GM23338 (cell line): ENCODE data around the gene CRP. TPM values are rescaled to one million over a fixed set of nuclear protein-coding genes. Genes with fewer than 3 reads are reported as not detected.

Experiments
- ATAC-seq: fragments of 200-7000 bp; cut with Tn5 transposase; 3 replicates; pipeline ENCODE4 v1.9.1; 2020
- DNase-seq: peaks from one replicate; pipeline ENCODE4 v3.0.0-alpha.2; 2015; ENCODE audit warnings: low spot score
- H2AFZ ChIP-seq: fragments of 200-600 bp; sonication (generic); 2 replicates; pipeline ENCODE4 v1.8.0; 2016; ENCODE audit warnings: antibody characterized with exemption, mild to moderate bottlenecking, moderate library complexity
- H3F3A ChIP-seq: fragments of 200-600 bp; sonication (generic); replicated peaks from 2 replicates; pipeline ENCODE4 v1.8.0; 2017; ENCODE audit warnings: antibody characterized with exemption, mixed run types, low read depth
- H3K27ac ChIP-seq: fragments of 200-600 bp; sonication (generic); 2 replicates; pipeline ENCODE4 v1.6.1; 2016; ENCODE audit warnings: low read depth
- H3K27me3 ChIP-seq: fragments of 200-600 bp; sonication (generic); 2 replicates; pipeline ENCODE4 v1.8.0; 2016; ENCODE audit warnings: mild to moderate bottlenecking, mixed run types, moderate library complexity; ENCODE audit not compliant: insufficient read depth
- H3K36me3 ChIP-seq: fragments of 200-600 bp; sonication (generic); 2 replicates; pipeline ENCODE4 v1.8.0; 2016; ENCODE audit warnings: mild to moderate bottlenecking; ENCODE audit not compliant: insufficient read depth
- H3K4me1 ChIP-seq: fragments of 200-600 bp; sonication (generic); 2 replicates; pipeline ENCODE4 v1.8.0; 2016; ENCODE audit warnings: mild to moderate bottlenecking, moderate library complexity; ENCODE audit not compliant: insufficient read depth
- H3K4me2 ChIP-seq: fragments of 200-600 bp; sonication (generic); 2 replicates; pipeline ENCODE4 v1.7.1; 2017; ENCODE audit warnings: mixed run types
- H3K4me3 ChIP-seq: fragments of 200-600 bp; sonication (generic); 2 replicates; pipeline ENCODE4 v1.6.1; 2016; ENCODE audit warnings: mixed run types
- H3K79me2 ChIP-seq: fragments of 200-600 bp; sonication (generic); replicated peaks from 2 replicates; pipeline ENCODE4 v1.8.0; 2017; ENCODE audit warnings: mild to moderate bottlenecking; ENCODE audit not compliant: insufficient read depth
- H3K9me2 ChIP-seq: fragments of 200-600 bp; sonication (generic); 2 replicates; pipeline ENCODE4 v1.8.0; 2017; ENCODE audit not compliant: insufficient read depth
- H4K20me1 ChIP-seq: fragments of 200-600 bp; sonication (generic); replicated peaks from 2 replicates; pipeline ENCODE4 v1.8.0; 2017; ENCODE audit warnings: mild to moderate bottlenecking; ENCODE audit not compliant: insufficient read depth
- H3K27ac Mint-ChIP-seq: 2 replicates; pipeline ENCODE4 v1.8.0; 2020; ENCODE audit warnings: inconsistent platforms, mild to moderate bottlenecking, moderate library complexity, mixed read lengths
- H3K27me3 Mint-ChIP-seq: 3 replicates; pipeline ENCODE4 v1.8.0; 2022; ENCODE audit warnings: low read depth, mild to moderate bottlenecking, moderate library complexity, mixed read lengths, inconsistent platforms; ENCODE audit not compliant: insufficient read depth, poor library complexity
- H3K36me3 Mint-ChIP-seq: 3 replicates; pipeline ENCODE4 v1.8.0; 2021; ENCODE audit warnings: low read depth, mild to moderate bottlenecking, inconsistent platforms, moderate library complexity, mixed read lengths
- H3K4me1 Mint-ChIP-seq: 3 replicates; pipeline ENCODE4 v1.8.0; 2020; ENCODE audit warnings: mild to moderate bottlenecking, inconsistent platforms, mixed read lengths
- H3K4me3 Mint-ChIP-seq: 3 replicates; pipeline ENCODE4 v1.8.0; 2021; ENCODE audit warnings: moderate library complexity, mild to moderate bottlenecking, inconsistent platforms, mixed read lengths
- H3K9me3 Mint-ChIP-seq: 3 replicates; pipeline ENCODE4 v1.8.0; 2020; ENCODE audit warnings: moderate library complexity, mild to moderate bottlenecking, inconsistent platforms, mixed read lengths
- STAT1 ChIP-seq: IDR thresholded peaks from one replicate; pipeline ENCODE4 v1.6.1; 2016; ENCODE audit warnings: antibody characterized with exemption; ENCODE audit not compliant: unreplicated experiment
- polyA plus RNA-seq: library from polyadenylated mRNA; unstranded; fragments of >200 nt; fragmentation: Nextera tagmentation; extraction: Ambion mirVana; gene quantifications from 2 replicates; pipeline ENCODE4 v1.2.1, GENCODE V29; 2016
- total RNA-seq: library from RNA; depleted of rRNA; stranded (reverse); fragments of >200 nt; shearing (Covaris generic); gene quantifications from 2 replicates; pipeline ENCODE4 v1.2.3, GENCODE V29; 2014
- TF ChIP-seq, protein P1 (sequence below), 2 experiments: fragments of 200-600 bp in 1 of 2; sonication (generic) in 1 of 2; conservative IDR thresholded peaks; 2 replicates each; pipeline versions ENCODE4 v1.5.1 to v1.6.1; 2016 to 2017; ENCODE audit warnings: antibody characterized with exemption in 2 of 2, low read depth in 2 of 2, mild to moderate bottlenecking in 2 of 2, moderate library complexity in 1 of 2
- TF ChIP-seq, protein P2 (sequence below): IDR thresholded peaks from one replicate; pipeline ENCODE4 v1.6.1; 2018; ENCODE audit warnings: antibody characterized with exemption; ENCODE audit not compliant: unreplicated experiment
- TF ChIP-seq, protein P3 (sequence below): fragments of 250-450 bp; sonication (Bioruptor Pico); IDR thresholded peaks from 2 replicates; pipeline ENCODE4 v1.5.0; 2020; ENCODE audit warnings: mild to moderate bottlenecking, moderate library complexity

CRP gene
- total and polyA plus RNA-seq, 2 experiments from 2014 or later, result not detected

DNA sequence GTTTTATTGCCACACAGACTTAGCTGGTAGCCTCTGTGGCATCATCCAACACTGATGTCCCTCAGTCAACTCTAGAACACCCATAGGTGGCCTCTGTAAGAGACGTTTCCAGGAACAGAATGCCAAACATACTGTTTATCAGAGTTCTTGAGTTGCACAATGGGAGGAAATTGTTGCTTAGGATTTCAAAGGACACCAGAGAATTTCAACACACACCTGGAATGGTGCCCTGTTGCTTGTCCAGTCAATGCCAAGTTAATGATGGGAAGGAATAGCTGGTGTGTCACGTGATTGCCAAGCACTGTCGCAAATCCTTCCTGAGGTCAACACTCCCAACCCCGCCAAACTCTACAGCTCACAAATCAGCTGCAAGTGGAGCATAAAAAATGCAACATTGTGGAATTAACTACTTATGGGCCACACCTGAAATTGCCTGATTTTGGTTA, 37.8 kb upstream of the CRP start:
- no peaks in the 10 kb centered on the region for H3K36me3 Mint-ChIP-seq
- peaks cover 3% of the 10 kb centered on the region for H3K27me3 Mint-ChIP-seq
- no peaks in the 10 kb centered on the region for H3F3A ChIP-seq
- no peak overlapping the region for H3K4me2 ChIP-seq
- no peak overlapping the region for H3K4me3 ChIP-seq
- H3K9me2 ChIP-seq, result 0 out of 2 replicates have a peak, but pooled peaks cover 3% of the 10 kb centered on the region
- no peaks in the 10 kb centered on the region for H3K79me2 ChIP-seq
- H3K27ac Mint-ChIP-seq, result no peak overlapping the region
- H3K27ac ChIP-seq, result no peak overlapping the region
- ATAC-seq (no peak), DNase-seq (no peak)
- no peaks in the 10 kb centered on the region for H4K20me1 ChIP-seq
- no peaks in the 10 kb centered on the region for H3K27me3 ChIP-seq
- no peak overlapping the region for H2AFZ ChIP-seq
- no peaks in the 10 kb centered on the region for H3K4me1 ChIP-seq
- no peaks in the 10 kb centered on the region for H3K4me1 Mint-ChIP-seq
- H3K9me3 Mint-ChIP-seq, result no peaks in the 10 kb centered on the region
- no peaks in the 10 kb centered on the region for H3K36me3 ChIP-seq
- TF ChIP-seq, protein P1, sequence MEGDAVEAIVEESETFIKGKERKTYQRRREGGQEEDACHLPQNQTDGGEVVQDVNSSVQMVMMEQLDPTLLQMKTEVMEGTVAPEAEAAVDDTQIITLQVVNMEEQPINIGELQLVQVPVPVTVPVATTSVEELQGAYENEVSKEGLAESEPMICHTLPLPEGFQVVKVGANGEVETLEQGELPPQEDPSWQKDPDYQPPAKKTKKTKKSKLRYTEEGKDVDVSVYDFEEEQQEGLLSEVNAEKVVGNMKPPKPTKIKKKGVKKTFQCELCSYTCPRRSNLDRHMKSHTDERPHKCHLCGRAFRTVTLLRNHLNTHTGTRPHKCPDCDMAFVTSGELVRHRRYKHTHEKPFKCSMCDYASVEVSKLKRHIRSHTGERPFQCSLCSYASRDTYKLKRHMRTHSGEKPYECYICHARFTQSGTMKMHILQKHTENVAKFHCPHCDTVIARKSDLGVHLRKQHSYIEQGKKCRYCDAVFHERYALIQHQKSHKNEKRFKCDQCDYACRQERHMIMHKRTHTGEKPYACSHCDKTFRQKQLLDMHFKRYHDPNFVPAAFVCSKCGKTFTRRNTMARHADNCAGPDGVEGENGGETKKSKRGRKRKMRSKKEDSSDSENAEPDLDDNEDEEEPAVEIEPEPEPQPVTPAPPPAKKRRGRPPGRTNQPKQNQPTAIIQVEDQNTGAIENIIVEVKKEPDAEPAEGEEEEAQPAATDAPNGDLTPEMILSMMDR (conservative IDR thresholded peaks at IDR 0.05; ENCODE audit: low read depth in 2 of 2), result no peak
- no peak for TF ChIP-seq STAT1
- TF ChIP-seq, protein P2, sequence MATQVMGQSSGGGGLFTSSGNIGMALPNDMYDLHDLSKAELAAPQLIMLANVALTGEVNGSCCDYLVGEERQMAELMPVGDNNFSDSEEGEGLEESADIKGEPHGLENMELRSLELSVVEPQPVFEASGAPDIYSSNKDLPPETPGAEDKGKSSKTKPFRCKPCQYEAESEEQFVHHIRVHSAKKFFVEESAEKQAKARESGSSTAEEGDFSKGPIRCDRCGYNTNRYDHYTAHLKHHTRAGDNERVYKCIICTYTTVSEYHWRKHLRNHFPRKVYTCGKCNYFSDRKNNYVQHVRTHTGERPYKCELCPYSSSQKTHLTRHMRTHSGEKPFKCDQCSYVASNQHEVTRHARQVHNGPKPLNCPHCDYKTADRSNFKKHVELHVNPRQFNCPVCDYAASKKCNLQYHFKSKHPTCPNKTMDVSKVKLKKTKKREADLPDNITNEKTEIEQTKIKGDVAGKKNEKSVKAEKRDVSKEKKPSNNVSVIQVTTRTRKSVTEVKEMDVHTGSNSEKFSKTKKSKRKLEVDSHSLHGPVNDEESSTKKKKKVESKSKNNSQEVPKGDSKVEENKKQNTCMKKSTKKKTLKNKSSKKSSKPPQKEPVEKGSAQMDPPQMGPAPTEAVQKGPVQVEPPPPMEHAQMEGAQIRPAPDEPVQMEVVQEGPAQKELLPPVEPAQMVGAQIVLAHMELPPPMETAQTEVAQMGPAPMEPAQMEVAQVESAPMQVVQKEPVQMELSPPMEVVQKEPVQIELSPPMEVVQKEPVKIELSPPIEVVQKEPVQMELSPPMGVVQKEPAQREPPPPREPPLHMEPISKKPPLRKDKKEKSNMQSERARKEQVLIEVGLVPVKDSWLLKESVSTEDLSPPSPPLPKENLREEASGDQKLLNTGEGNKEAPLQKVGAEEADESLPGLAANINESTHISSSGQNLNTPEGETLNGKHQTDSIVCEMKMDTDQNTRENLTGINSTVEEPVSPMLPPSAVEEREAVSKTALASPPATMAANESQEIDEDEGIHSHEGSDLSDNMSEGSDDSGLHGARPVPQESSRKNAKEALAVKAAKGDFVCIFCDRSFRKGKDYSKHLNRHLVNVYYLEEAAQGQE, result no peak
- TF ChIP-seq, protein P3, sequence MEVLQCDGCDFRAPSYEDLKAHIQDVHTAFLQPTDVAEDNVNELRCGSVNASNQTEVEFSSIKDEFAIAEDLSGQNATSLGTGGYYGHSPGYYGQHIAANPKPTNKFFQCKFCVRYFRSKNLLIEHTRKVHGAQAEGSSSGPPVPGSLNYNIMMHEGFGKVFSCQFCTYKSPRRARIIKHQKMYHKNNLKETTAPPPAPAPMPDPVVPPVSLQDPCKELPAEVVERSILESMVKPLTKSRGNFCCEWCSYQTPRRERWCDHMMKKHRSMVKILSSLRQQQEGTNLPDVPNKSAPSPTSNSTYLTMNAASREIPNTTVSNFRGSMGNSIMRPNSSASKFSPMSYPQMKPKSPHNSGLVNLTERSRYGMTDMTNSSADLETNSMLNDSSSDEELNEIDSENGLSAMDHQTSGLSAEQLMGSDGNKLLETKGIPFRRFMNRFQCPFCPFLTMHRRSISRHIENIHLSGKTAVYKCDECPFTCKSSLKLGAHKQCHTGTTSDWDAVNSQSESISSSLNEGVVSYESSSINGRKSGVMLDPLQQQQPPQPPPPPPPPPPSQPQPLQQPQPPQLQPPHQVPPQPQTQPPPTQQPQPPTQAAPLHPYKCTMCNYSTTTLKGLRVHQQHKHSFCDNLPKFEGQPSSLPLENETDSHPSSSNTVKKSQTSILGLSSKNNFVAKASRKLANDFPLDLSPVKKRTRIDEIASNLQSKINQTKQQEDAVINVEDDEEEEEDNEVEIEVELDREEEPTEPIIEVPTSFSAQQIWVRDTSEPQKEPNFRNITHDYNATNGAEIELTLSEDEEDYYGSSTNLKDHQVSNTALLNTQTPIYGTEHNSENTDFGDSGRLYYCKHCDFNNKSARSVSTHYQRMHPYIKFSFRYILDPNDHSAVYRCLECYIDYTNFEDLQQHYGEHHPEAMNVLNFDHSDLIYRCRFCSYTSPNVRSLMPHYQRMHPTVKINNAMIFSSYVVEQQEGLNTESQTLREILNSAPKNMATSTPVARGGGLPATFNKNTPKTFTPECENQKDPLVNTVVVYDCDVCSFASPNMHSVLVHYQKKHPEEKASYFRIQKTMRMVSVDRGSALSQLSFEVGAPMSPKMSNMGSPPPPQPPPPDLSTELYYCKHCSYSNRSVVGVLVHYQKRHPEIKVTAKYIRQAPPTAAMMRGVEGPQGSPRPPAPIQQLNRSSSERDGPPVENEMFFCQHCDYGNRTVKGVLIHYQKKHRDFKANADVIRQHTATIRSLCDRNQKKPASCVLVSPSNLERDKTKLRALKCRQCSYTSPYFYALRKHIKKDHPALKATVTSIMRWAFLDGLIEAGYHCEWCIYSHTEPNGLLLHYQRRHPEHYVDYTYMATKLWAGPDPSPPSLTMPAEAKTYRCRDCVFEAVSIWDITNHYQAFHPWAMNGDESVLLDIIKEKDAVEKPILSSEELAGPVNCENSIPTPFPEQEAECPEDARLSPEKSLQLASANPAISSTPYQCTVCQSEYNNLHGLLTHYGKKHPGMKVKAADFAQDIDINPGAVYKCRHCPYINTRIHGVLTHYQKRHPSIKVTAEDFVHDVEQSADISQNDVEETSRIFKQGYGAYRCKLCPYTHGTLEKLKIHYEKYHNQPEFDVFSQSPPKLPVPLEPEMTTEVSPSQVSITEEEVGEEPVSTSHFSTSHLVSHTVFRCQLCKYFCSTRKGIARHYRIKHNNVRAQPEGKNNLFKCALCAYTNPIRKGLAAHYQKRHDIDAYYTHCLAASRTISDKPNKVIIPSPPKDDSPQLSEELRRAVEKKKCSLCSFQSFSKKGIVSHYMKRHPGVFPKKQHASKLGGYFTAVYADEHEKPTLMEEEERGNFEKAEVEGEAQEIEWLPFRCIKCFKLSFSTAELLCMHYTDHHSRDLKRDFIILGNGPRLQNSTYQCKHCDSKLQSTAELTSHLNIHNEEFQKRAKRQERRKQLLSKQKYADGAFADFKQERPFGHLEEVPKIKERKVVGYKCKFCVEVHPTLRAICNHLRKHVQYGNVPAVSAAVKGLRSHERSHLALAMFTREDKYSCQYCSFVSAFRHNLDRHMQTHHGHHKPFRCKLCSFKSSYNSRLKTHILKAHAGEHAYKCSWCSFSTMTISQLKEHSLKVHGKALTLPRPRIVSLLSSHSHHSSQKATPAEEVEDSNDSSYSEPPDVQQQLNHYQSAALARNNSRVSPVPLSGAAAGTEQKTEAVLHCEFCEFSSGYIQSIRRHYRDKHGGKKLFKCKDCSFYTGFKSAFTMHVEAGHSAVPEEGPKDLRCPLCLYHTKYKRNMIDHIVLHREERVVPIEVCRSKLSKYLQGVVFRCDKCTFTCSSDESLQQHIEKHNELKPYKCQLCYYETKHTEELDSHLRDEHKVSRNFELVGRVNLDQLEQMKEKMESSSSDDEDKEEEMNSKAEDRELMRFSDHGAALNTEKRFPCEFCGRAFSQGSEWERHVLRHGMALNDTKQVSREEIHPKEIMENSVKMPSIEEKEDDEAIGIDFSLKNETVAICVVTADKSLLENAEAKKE (CRISPR knock-in tag), result no peak
- no peak overlapping the region for H3K4me3 Mint-ChIP-seq
